Inflammatory macrophage treated with lipopolysaccharide for 4 hours (primary cell): ENCODE results near the gene C19orf47.
"Not testable (repeated sequence)": the region's sequence is repeated elsewhere in the genome, so short reads cannot be mapped to it uniquely, and the experiment has no call there.

Experiments used
- DNase-seq: peaks from one replicate; pipeline ENCODE4 v3.0.0-alpha.2; 2020

Gene C19orf47

DNA sequence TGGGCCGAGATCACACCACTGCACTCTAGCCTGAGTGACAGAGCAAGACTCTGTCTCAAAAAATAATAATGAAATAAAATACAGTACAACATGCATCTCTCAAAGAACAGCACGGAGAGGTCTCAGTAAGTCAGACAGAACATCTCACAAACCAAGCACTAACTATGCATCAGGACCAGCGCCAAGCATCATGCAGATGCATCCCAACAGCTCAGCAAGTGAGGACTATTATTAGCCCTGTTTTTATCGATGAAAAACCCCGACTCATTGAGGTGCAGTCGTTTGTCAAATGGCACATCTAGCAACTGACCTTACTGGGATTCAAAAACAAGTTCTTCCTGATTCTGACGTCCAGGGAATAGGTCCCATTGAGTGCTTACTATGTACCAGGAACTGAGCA is 3.8 kb downstream of the C19orf47 start:
- DNase-seq: no peak

DNA sequence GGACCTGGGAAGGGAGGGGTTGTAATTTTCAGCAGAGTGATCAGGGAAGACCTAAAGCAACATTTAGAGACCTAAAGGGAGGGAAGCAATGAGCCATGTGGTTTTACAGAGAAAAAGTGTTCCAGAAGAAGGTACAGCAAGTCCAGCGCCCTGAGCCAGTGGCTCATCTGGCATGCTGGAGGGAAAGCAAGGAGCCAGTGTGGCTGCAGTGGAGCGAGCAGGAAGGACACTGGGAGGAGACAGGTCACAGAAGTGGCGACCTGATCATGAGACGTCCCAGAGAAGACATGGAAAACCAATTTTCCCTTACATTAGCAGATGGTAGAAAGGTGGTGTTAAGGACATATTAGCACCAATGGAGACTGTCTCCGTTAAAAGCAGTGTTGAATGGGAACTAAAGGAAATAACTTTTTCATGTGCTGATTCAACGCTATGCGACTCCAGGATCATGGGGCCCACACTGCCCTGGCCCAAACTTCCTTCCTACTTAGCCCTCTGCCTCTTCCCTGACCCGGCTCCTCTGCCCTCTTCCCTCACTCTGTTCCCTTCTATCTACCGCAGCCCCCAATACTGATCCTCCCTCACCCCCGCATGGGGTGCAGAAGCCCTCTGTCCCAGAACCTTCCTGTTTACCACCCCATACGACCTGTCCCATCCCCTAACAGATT is 5.4 kb downstream of the C19orf47 start:
- no peak for DNase-seq

DNA sequence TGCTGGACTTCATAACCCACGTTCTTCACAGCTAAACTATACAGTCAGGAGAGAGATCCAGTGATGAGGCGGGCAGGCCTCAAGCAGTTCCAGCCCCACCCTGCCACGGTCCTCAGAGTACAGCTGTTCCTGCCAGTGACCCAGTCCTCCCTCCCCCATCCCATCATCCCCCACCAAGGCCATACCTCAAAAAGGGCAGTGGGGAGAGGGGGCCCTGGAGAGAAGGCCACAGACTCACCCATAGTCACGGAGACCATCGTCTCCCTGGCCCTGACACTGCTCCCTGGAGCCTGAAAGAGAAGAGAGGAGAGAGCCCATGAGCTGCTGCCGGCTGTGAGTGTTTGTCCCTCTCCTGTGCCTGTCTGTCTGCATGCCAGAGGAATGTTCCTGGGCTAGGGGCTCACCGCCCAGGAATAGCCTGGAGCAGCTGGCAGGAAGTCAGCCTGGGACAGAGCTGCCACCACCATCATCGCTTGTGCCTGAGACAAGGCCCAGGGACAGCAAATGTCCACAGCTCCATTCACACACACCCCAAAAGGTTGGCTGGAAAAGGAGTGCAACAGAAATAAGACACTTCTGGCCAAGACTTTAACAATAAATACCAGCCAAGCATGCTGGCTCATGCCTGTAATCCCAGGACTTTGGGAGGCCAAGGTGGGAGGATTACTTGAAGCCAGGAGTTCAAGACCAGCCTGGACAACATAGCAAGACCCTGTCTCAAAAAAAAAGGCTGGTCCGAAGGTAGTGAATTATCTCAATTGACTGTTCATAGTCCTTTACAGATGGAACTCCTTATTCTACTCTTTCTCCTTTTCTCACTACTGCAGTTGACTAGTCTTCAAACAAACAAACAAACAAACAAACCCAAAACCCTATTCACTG is 6.4 kb downstream of the C19orf47 start:
- no peak for DNase-seq

DNA sequence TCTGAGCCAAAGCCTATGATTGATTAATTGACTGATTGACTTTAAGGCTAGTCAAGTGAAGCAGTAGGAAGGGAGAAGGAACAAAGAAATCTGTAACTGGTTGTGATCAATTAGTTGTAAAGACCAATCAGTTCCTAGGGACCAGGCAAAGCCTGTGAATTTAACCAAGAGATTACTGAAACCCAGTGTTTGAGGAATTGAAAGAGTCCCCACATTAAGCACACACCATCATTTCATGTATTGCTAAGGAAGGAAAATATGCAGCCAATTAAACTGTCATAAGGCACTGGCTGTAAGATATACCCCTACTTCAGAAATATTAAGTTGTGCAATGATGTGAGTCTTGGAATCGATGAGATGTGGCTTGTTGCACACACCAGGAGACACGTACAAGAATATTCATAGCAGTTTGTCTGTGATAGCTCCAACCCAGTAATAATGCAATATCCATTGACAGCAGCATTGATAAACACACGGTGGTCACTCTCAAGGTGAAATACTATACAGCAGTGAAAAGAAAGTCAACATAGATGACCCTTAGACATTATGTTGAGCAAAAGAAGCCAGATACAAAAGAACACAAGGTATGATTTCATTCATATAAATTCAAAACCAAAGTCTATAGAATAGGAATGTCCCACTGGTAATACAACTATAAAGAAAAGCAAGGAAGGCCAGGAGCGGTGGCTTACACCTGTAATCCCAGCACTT is 9.0 kb downstream of the C19orf47 start:
- DNase-seq: no peak

DNA sequence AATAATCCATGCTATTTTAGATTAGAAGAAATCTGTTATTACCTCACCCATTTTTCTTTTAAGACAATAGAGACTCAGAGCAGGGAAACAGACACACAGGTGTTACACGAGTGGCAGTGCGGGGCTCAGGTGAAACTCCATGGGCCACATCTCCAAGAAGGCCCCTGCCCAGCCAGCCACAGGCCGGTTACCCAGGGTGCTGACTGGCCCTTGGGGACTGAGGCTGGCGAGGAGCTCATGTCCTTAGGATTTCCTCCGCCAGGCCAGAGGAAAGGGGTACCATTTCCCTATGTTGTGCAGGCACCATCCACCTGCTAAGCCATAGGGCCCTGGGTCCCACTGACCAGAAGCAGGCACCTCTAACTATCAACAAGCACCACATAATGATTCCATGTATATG is 10.6 kb downstream of the C19orf47 start:
- DNase-seq: no peak

GRCh38 chr19:40337107-40337506 is 11.1 kb downstream of the C19orf47 start:
- no peak for DNase-seq

GRCh38 chr19:40336601-40336900 is 11.6 kb downstream of the C19orf47 start:
- no peak for DNase-seq

- no peak for DNase-seq
Measured at GRCh38 chr19:40335855-40336600, 12.2 kb downstream of the C19orf47 start.

- DNase-seq: no peak
Measured at GRCh38 chr19:40335101-40335500, 13.1 kb downstream of the C19orf47 start.

DNA sequence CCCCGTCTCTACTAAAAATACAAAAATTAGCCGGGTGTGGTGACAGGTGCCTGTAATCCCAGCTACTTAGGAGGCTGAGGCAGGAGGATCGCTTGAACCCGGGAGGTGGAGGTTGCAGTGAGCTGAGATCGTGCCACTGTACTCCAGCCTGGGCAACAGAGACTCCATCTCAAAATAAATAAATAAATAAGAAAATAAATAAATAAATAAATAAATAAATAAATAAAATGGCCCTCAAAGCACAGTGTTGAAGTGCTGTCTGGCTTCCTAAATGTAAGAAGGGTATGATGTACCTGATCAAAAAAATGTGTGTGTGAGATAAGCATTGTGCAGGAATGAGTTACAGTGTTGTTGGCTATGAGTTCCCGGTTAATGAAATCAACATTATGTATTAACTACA is 15.1 kb downstream of the C19orf47 start:
- DNase-seq: not testable (repeated sequence)

- DNase-seq: no peak
Measured at GRCh38 chr19:40332669-40333068, 15.5 kb downstream of the C19orf47 start.

DNA sequence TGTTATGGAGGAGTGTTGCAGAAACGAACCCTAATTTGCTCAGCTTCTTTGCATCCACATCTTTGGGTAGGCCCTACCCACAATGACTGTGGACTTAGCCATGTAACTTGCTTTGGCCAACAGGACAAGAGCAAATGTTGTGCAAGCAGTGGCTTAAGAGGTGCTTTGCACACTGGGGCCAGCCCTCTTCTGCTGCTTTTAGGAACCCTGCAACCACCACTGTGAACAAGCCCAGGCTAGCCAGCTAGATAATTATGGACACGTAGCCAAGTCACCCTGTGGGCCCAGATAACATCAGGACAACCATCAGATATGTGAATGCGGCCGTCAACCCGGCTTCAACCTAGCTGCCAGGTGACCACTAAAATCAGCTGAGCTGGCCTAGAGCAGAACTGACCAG is 17.1 kb downstream of the C19orf47 start:
- DNase-seq: no peak

GRCh38 chr19:40326201-40326600 is 22.0 kb downstream of the C19orf47 start:
- no peak for DNase-seq

- no peak for DNase-seq
Measured at GRCh38 chr19:40323705-40324104, 24.5 kb downstream of the C19orf47 start.

DNA sequence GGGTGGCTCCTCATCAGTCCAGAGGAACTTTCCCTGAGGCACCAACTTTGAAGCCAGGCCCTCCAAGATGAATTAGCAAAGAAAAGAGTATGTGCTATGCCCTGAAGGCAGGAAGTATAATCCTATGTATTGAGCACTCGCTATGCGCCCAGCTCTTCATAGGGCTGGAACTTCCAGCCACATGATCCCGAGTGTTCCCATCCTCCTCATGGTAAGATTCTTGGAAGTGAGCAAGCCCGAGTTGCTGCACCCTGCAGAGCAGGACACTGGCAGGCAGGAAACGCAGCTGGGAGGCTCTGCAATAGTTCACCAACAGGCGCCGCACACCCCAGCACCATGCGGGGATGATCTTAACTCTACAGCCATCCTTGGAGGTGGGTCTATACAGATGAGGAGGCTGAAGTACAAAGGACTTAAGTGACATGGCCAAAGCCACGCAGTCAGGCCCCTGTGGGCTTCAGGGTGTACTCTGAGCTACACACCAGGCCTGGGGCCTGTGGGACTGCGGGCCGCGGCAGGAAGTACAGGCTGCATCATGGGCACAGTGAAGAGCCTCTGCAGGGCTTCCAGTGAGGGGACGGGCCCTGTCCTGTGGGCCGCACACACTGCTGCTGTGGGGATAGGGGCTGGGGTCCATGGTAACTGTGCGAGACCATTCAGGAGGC is 25.1 kb downstream of the C19orf47 start:
- no peak for DNase-seq

DNA sequence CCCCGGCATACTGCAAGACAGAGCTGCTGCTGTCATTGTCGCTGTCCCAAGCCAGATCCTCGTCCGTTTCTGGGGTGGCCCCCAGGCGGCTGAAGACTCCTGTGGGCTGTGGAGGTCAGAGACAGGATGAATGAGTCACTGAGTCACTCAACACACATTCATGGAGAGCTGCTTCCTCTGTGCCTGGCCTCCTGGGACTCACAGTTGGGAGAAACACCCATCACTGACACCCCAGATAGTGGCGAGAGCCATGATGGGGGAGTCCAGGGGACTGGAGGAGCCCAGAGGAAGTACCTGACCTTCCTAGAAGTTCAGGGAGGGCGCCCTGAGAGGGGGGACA is 26.0 kb downstream of the C19orf47 start:
- no peak for DNase-seq

DNA sequence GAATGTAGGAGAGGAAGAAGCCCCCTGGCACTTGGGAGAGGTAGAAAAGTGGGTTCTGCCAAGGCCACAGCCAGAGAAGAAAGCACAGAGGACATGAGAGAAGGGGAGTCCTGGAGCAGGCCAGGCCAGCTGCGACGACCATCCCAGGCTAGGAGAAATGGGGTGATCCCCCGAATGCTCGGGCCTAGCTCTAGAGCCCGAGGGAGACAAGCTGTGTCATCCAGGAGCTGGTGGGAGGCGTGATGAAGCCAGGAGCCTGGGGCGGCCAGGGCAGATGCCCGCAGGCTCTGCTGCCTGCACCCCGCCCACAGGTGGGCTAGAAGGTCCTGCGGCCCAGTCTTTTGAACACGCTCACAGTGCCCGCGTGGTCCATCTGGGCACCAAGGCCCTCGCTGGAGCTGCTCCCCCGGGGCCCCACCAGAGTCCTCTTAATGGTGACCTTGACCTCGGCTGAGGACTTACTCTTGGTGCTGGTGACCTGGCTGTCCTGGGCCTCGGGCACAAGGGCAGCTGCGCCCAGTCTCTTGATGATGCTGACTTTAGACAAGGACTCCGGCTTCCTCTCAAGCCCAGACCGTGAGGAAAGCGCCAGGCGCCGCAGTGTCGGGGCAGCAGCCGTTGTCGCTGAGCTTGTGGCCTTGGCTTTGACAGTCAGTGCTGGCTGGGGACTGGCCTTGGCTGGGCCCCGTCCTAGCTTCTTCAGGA is 26.5 kb downstream of the C19orf47 start:
- no peak for DNase-seq

- DNase-seq: no peak
Measured at GRCh38 chr19:40321076-40321475, 27.1 kb downstream of the C19orf47 start.

DNA sequence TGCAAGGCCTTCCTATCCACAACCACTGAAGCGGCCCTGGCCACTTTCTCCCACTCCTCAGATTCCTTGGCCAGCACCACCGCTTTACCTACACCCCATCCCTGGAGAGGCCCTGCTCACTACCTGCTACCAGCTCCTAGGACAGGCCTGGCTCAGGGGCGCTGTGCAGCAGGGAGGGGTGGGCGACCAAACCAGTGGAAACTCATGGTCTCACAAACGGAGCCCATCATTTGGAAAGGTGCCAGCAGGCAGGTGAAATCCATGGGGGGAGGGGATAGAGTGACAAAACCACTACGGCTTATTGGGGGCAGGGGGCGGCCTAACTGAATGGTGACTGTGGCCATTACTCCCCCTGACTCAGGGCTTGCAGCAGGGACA is 27.6 kb downstream of the C19orf47 start:
- no peak for DNase-seq

DNA sequence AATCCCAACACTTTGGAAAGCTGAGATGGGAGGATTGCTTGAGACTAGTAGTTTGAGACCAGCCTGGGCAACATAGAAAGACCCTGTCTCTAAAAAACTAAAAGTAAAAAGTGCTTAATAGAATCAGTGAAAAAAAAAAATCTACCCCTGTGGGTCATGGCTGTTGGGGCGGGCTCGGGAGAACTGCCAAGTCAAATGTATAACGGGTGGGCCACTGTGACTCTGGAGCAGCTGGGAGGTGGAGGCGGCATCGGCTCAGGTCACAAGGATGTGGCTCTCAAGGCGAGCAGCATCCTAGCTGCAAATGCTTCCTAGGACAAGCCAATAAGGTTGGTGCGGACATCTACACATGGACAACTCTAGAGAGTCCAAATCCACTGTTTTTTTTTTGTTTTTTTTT is 30.9 kb downstream of the C19orf47 start:
- no peak for DNase-seq

DNA sequence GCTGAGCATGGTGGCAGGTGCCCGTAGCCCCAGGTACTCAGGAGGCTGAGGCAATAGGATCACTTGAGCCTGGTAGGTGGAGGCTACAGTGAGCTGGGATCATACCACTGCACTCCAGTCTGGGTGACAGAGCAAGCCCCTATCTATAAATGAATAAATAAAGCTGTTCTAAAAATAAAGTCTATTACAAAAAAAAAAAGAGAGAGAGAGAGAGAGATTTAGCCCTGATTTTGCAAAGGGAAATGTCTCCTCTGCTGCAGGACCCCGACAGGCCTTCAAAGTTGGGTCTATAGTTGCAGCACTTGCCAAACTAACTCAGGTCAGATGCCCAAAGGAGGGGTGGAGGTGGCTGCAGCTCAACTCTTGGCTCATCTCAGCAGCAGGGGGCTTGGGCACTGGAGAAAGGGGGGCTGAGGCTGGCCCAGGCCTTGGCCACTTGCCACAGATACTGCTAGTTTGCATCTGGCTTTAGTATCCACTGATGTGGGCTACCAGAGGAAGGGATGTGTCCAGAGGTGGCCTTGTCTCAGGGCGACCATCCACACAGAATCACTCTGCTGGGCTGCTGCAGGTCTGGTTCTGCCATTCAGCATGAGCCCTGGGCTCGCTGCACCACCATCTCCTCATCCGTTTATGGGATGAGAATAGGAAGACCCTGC is 32.3 kb downstream of the C19orf47 start:
- no peak for DNase-seq

GRCh38 chr19:40314656-40315055 is 33.5 kb downstream of the C19orf47 start:
- peak; percentile 33 for DNase-seq
